Body of pancreas (tissue), 4 donors: ENCODE measurements around the gene COL1A2.

Experiments
- CTCF ChIP-seq, 7 experiments: fragments of 450-650 bp in 4 of 7; fragments of 200-600 bp in 3 of 7; sonication (generic) in 3 of 7; IDR thresholded peaks; one replicate each; pipeline ENCODE4 v1.5.1; 2016 to 2019; ENCODE audit warnings: antibody characterized with exemption in 7 of 7
- POLR2A ChIP-seq, 3 donors: fragments of 450-650 bp; IDR thresholded peaks; one replicate each; pipeline ENCODE4 v1.6.1; 2016; ENCODE audit warnings: antibody characterized with exemption in 3 of 3, mild to moderate bottlenecking in 2 of 3

DNA sequence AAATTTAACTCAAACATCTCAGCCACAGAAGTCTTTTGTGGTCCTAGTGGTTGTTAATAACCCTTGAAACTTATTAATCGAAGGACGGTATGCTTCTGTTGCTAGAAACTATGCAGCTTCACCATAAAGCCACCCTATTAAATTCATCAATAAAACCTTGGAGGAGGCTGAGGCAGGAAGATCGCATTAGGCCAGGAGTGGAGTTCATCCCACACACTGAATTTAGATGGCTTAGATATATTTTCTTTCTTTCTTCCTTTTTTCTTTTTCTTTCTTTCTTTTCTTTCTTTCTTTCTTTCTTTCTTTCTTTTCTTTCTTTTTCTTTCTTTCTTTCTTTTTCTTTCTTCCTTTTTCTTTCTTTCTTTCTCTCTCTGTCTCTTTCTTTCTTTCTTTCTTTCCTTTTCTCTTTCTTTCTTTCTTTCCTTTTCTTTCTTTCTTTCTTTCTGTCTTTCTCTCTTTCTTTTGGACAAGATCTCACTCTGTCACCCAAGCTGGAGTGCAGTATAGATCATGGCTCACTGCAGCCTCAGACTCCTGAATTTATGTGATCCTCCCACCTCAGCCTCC is 84.0 kb downstream of the COL1A2 start:
- TF ChIP-seq POLR2A (IDR thresholded peaks at IDR 0.05): no peak
- TF ChIP-seq CTCF (IDR thresholded peaks at IDR 0.05): no peak
